Body of pancreas (tissue), 4 donors: ENCODE results near the gene GUK1. TPM values are rescaled to one million over a fixed set of nuclear protein-coding genes. Genes with fewer than 3 reads are reported as not detected.
"Not testable (repeated sequence)": the region's sequence is repeated elsewhere in the genome, so short reads cannot be mapped to it uniquely, and the experiment has no call there.

Experiments
- ATAC-seq: fragments of 150-250 bp; one replicate; pipeline ENCODE4 v1.9.1; 2016
- DNase-seq, 4 donors: peaks; one replicate each; pipeline ENCODE4 v3.0.0-alpha.2; 2019
- H3K27ac ChIP-seq, 4 donors: fragments of 200-600 bp; sonication (generic); 1 replicate in 3 of 4; 2 replicates in 1 of 4; pipeline versions ENCODE4 v1.5.1 to v1.6.1; 2016 to 2019; ENCODE audit warnings: mild to moderate bottlenecking in 1 of 4, mixed read lengths in 1 of 4, moderate library complexity in 1 of 4
- H3K27me3 ChIP-seq, 2 donors: fragments of 200-600 bp; sonication (generic); one replicate each; pipeline ENCODE4 v1.6.0; 2016; ENCODE audit warnings: mild to moderate bottlenecking in 1 of 2
- H3K36me3 ChIP-seq, 2 donors: fragments of 200-600 bp; sonication (generic); replicated peaks in 1 of 2; 2 replicates each; pipeline ENCODE4 v1.5.1; 2016; ENCODE audit warnings: low read depth in 2 of 2; ENCODE audit not compliant: insufficient read depth in 1 of 2
- H3K4me1 ChIP-seq: fragments of 200-600 bp; sonication (generic); one replicate; pipeline ENCODE4 v1.6.0; 2016
- H3K4me3 ChIP-seq, 2 donors: fragments of 200-600 bp; sonication (generic); 1 replicate in 1 of 2; 2 replicates in 1 of 2; pipeline ENCODE4 v1.5.1; 2016 to 2019
- H3K9me3 ChIP-seq, 3 donors: fragments of 200-600 bp; sonication (generic); 1 replicate in 2 of 3; 2 replicates in 1 of 3; pipeline ENCODE4 v1.5.1; 2016
- POLR2A ChIP-seq, 3 donors: fragments of 450-650 bp; IDR thresholded peaks; one replicate each; pipeline ENCODE4 v1.6.1; 2016; ENCODE audit warnings: antibody characterized with exemption in 3 of 3, mild to moderate bottlenecking in 2 of 3
- WGBS, 2 donors: methylation state at CpG; one replicate each; pipeline ENCODE4 v1.1.5; 2017; 5-methylcytosine and 5-hydroxymethylcytosine counted together
- intact Hi-C: fragments of 100-400 bp; cut with DNase I; formaldehyde crosslinking; loops from one replicate; pipeline ENCODE4 v1.15.1; 2023
- total RNA-seq, 2 donors: library from RNA; depleted of rRNA; stranded (reverse); fragments of >200 nt; gene quantifications; one replicate each; pipeline ENCODE4 v1.1.0, GENCODE V29; 2016
- TF ChIP-seq, protein P1 (sequence below), 7 experiments: fragments of 450-650 bp in 4 of 7; fragments of 200-600 bp in 3 of 7; sonication (generic) in 3 of 7; IDR thresholded peaks; one replicate each; pipeline ENCODE4 v1.5.1; 2016 to 2019; ENCODE audit warnings: antibody characterized with exemption in 7 of 7

GUK1 gene
- total RNA-seq, 2 donors from 2014 or later: 210 to 216 TPM

DNA sequence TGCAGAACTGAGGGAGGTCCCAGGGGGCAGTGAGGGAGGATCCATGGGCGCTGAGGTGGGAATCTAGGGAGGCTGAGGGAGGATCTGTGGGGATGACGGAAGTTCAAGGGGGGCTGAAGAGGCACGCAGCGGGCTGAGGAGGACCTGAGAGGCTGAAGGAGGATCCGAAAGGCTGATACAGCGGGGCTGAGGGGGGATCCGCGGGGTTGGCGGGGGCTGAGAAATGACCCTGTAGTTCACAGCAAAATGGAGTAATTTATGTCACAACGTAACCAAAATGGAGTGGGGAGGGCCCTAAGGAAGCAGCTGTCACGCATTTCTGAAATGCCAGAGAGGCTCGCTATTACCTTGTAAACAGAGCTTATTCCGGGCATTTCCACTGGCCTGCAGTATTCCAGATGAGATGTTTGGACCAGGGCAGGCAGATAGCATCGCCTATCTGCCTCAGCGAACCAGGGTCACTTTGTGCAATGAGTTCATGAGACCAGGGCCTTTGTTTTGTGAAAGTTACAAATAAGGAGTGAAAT, 30.1 kb upstream of the GUK1 start:
- H3K27ac ChIP-seq: peak overlapping the region; percentile 84 to 93 (median 89)
- peak overlapping the region; percentile 77 to 97 for H3K4me3 ChIP-seq
- intact Hi-C loops: no loop called here
- DNase-seq: no peak
- 14 to 20% methylated on average over 15 of the region's 15 CpGs for WGBS, 2 donors
- no peaks in the 10 kb centered on the region for H3K27me3 ChIP-seq
- no peak for TF ChIP-seq POLR2A (IDR thresholded peaks at IDR 0.05)
- TF ChIP-seq, protein P1, sequence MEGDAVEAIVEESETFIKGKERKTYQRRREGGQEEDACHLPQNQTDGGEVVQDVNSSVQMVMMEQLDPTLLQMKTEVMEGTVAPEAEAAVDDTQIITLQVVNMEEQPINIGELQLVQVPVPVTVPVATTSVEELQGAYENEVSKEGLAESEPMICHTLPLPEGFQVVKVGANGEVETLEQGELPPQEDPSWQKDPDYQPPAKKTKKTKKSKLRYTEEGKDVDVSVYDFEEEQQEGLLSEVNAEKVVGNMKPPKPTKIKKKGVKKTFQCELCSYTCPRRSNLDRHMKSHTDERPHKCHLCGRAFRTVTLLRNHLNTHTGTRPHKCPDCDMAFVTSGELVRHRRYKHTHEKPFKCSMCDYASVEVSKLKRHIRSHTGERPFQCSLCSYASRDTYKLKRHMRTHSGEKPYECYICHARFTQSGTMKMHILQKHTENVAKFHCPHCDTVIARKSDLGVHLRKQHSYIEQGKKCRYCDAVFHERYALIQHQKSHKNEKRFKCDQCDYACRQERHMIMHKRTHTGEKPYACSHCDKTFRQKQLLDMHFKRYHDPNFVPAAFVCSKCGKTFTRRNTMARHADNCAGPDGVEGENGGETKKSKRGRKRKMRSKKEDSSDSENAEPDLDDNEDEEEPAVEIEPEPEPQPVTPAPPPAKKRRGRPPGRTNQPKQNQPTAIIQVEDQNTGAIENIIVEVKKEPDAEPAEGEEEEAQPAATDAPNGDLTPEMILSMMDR (IDR thresholded peaks at IDR 0.05): no peak
- H3K36me3 ChIP-seq: peaks cover 0 to 4% of the 10 kb centered on the region in 2 donors
- peak; percentile 3 for ATAC-seq
- H3K4me1 ChIP-seq: peaks cover 26% of the 10 kb centered on the region
- no peaks in the 10 kb centered on the region for H3K9me3 ChIP-seq

DNA sequence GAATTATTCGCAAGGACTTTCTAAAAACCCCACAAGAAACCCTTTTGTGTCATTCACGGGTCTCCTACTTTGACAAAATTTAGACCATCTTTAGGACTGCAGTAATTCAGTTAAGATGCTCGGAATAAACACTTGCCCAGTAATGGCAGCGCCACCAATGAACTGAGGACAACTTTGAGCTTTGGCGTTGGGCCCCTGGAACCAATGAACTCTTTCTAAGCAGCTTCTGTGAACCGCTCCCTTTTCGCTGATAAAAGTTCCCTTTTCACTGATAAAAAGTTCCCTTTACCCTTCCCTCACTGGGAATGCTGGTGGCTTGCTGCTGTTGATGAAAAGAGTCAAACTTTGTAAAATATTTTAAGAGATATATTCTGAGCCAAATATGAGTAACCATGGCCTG, 29.5 kb upstream of the GUK1 start:
- Histone ChIP-seq H3K4me3 (no peak overlapping the region), H3K36me3 (peaks cover 0 to 4% of the 10 kb centered on the region in 2 donors), H3K27me3 (no peaks in the 10 kb centered on the region), H3K4me1 (peaks cover 23% of the 10 kb centered on the region), H3K9me3 (no peaks in the 10 kb centered on the region), H3K27ac (peak overlapping the region in 3 of 4 donors; percentile 85 to 93 (median 93))
- ATAC-seq: no peak
- no peak for DNase-seq
- TF ChIP-seq POLR2A (IDR thresholded peaks at IDR 0.05): no peak
- TF ChIP-seq, protein P1 (IDR thresholded peaks at IDR 0.05): no peak
- WGBS, 2 donors: 81 to 84% methylated on average over 7 of the region's 7 CpGs
- intact Hi-C loops: no loop called here

DNA sequence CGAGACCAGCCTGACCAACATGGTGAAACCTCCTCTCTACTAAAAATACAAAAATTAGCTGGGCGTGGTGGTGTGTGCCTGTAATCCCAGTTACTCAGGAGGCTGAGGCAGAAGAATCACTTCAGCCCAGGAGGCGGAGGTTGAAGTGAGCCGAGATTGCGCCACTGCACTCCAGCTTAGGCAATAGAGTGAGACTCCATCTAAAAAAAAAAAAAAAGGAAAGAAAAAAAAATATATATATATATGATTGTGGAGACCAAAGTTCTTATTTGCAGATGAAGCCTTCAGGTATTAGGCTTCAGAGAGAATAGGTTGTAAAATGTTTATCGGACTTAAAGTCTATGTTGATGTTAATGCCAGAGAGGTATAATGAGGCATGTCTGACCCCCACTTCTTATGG, 28.8 kb upstream of the GUK1 start:
- WGBS, 2 donors: 90 to 93% methylated on average over 6 of the region's 6 CpGs
- H3K9me3 ChIP-seq, intact Hi-C loops, H3K27me3 ChIP-seq, H3K36me3 ChIP-seq, H3K27ac ChIP-seq, DNase-seq, ATAC-seq, H3K4me3 ChIP-seq: not testable (repeated sequence)
- peaks cover 23% of the 10 kb centered on the region for H3K4me1 ChIP-seq

DNA sequence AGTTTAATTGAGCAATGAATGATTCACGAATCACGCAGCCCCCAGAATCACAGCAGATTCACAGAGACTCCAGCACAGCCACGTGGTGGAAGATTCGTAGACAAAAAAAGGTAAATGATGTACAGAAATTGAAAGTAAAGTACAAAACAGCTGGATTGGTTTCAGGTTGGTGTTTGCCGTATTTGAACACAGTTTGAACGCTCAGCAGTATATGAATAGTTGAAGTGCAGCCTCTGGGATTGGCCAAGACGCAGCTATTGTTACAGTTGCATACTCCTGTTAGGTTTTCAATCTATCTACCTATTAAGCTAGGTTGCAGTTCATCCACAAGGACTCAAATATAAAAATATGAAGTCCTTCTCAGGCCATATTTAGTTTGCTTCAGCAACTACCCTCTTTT, 27.9 kb upstream of the GUK1 start:
- Histone ChIP-seq H3K36me3 (peaks cover 0 to 2% of the 10 kb centered on the region in 2 donors), H3K4me3 (no peak overlapping the region), H3K27me3 (no peaks in the 10 kb centered on the region), H3K9me3 (no peaks in the 10 kb centered on the region), H3K27ac (no peak overlapping the region), H3K4me1 (peaks cover 23% of the 10 kb centered on the region)
- TF ChIP-seq POLR2A (IDR thresholded peaks at IDR 0.05): no peak
- TF ChIP-seq, protein P1 (IDR thresholded peaks at IDR 0.05): no peak
- ATAC-seq (no peak), DNase-seq (no peak)
- 90% methylated on average over 7 of the region's 7 CpGs for WGBS, 2 donors
- intact Hi-C loops: no loop called here

DNA sequence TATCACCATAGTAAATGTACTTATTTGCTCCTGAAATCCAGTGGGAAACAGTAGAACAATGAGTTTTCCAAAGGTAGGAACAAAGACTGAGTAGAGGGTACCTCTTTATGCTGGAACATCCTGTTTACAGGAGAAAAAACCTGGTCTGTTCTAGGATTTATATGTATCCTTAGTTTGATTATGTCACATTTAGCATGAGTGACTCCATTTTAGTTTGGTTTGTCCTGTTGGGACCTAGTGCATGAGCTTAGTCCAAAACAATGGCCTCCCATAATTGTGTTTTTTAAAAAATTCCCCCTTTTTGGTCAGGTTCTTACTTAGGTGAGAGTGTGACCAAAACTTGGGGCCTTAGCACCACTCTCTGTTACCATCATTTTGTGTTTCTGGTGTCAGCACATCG, 27.5 kb upstream of the GUK1 start:
- Histone ChIP-seq H3K4me1 (peaks cover 21% of the 10 kb centered on the region), H3K27me3 (no peaks in the 10 kb centered on the region), H3K36me3 (peaks cover 0 to under 1% of the 10 kb centered on the region in 2 donors), H3K4me3 (no peak overlapping the region), H3K27ac (no peak overlapping the region), H3K9me3 (no peaks in the 10 kb centered on the region)
- no peak for ATAC-seq
- intact Hi-C loops: no loop called here
- TF ChIP-seq, protein P1 (IDR thresholded peaks at IDR 0.05): no peak
- TF ChIP-seq POLR2A (IDR thresholded peaks at IDR 0.05): no peak
- DNase-seq: no peak
- WGBS, 2 donors: 77 to 95% methylated on average over 1 of the region's 1 CpG
